PC-3 (cell line): ENCODE measurements around the gene KCNK5.

Experiments used
- CTCF ChIP-seq: fragments of 300-600 bp; sonication (generic); conservative IDR thresholded peaks from 2 replicates; pipeline ENCODE4 v1.5.1; 2017; ENCODE audit warnings: antibody characterized with exemption, low read depth, mild to moderate bottlenecking, low read length
- EZH2 ChIP-seq: fragments of 300-600 bp; sonication (generic); IDR thresholded peaks from one replicate; pipeline ENCODE4 v1.6.1; 2017; ENCODE audit warnings: antibody characterized with exemption, mild to moderate bottlenecking, low read length; ENCODE audit not compliant: unreplicated experiment
- EZH2phosphoT487 ChIP-seq: fragments of 300-600 bp; sonication (generic); IDR thresholded peaks from 2 replicates; pipeline ENCODE4 v1.6.1; 2018; ENCODE audit warnings: mild to moderate bottlenecking, antibody characterized with exemption, low read length, borderline replicate concordance

DNA sequence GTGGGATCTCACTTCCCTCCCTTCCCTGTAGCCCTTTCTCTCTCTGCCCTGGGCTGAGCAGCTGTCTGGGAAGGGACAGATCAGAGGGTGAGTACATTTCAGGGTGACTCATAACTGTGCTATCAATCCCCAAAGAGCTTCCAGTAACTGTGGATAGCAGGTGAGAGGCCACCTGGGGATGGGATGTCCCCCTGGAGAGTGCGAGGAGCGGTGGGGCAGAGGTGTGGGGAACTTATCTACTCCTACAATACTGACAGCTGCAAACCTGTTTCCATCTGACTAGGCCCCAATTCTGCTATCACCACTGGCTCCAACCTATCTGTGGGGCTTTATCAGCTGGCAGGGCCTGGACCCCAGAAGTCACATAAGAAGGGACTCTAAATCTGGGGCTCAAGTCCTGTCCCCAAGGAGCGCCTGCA is 32.6 kb downstream of the KCNK5 start:
- TF ChIP-seq CTCF (no peak), EZH2phosphoT487 (no peak), EZH2 (no peak)
